Measurements from ENCODE around the gene CARD11.

Gene CARD11

GRCh38 chr7:3043544-3044371 is at the start of gene CARD11:
Gene CARD11 (minus strand): TSS chr7:3043867. CDS start chr7:2958506, 85,361 bp downstream.
- in situ Hi-C loops (cut with HindIII; ENCODE audit: low sequenced_read_pairs): no loop called here

GRCh38 chr7:3092468-3092867 is 48.8 kb upstream of the CARD11 start:
- in situ Hi-C loops (cut with HindIII; ENCODE audit: low sequenced_read_pairs): no loop called here

- in situ Hi-C loops (cut with HindIII; ENCODE audit: low sequenced_read_pairs): no loop called here
These were observed 48.0 kb upstream of the CARD11 start for GRCh38 chr7:3091631-3092030.

- in situ Hi-C loops (cut with HindIII; ENCODE audit: low sequenced_read_pairs): no loop called here
These were observed 45.8 kb upstream of the CARD11 start for GRCh38 chr7:3089493-3089892.

GRCh38 chr7:3087243-3087755 is 43.6 kb upstream of the CARD11 start:
- in situ Hi-C loops (cut with HindIII; ENCODE audit: low sequenced_read_pairs): no loop called here

- in situ Hi-C loops (cut with HindIII; ENCODE audit: low sequenced_read_pairs): no loop called here
These were observed 39.7 kb upstream of the CARD11 start for GRCh38 chr7:3083350-3083749.

GRCh38 chr7:3082831-3083230 is 39.2 kb upstream of the CARD11 start:
- in situ Hi-C loops (cut with HindIII; ENCODE audit: low sequenced_read_pairs): no loop called here

GRCh38 chr7:3082386-3082785 is 38.7 kb upstream of the CARD11 start:
- in situ Hi-C loops (cut with HindIII; ENCODE audit: low sequenced_read_pairs): no loop called here

- in situ Hi-C loops (cut with HindIII; ENCODE audit: low sequenced_read_pairs): no loop called here
These were observed 36.4 kb upstream of the CARD11 start for GRCh38 chr7:3080106-3080505.

- in situ Hi-C loops (cut with HindIII; ENCODE audit: low sequenced_read_pairs): no loop called here
These were observed 34.8 kb upstream of the CARD11 start for GRCh38 chr7:3078514-3078913.

- in situ Hi-C loops (cut with HindIII; ENCODE audit: low sequenced_read_pairs): no loop called here
These were observed 33.0 kb upstream of the CARD11 start for GRCh38 chr7:3076700-3077099.

GRCh38 chr7:3076163-3076562 is 32.5 kb upstream of the CARD11 start:
- in situ Hi-C loops (cut with HindIII; ENCODE audit: low sequenced_read_pairs): no loop called here

GRCh38 chr7:3075441-3075840 is 31.8 kb upstream of the CARD11 start:
- in situ Hi-C loops (cut with HindIII; ENCODE audit: low sequenced_read_pairs): no loop called here

- in situ Hi-C loops (cut with HindIII; ENCODE audit: low sequenced_read_pairs): no loop called here
These were observed 30.8 kb upstream of the CARD11 start for GRCh38 chr7:3074459-3074821.

- in situ Hi-C loops (cut with HindIII; ENCODE audit: low sequenced_read_pairs): no loop called here
These were observed 30.2 kb upstream of the CARD11 start for GRCh38 chr7:3073763-3074458.

- in situ Hi-C loops (cut with HindIII; ENCODE audit: low sequenced_read_pairs): no loop called here
These were observed 27.2 kb upstream of the CARD11 start for GRCh38 chr7:3070908-3071307.

GRCh38 chr7:3069771-3070449 is 26.2 kb upstream of the CARD11 start:
- in situ Hi-C loops (cut with HindIII; ENCODE audit: low sequenced_read_pairs): no loop called here

- in situ Hi-C loops (cut with HindIII; ENCODE audit: low sequenced_read_pairs): no loop called here
These were observed 24.9 kb upstream of the CARD11 start for GRCh38 chr7:3068530-3068929.

- in situ Hi-C loops (cut with HindIII; ENCODE audit: low sequenced_read_pairs): no loop called here
These were observed 24.1 kb upstream of the CARD11 start for GRCh38 chr7:3067606-3068380.

GRCh38 chr7:3067193-3067592 is 23.5 kb upstream of the CARD11 start:
- in situ Hi-C loops (cut with HindIII; ENCODE audit: low sequenced_read_pairs): no loop called here

GRCh38 chr7:3066506-3066905 is 22.8 kb upstream of the CARD11 start:
- in situ Hi-C loops (cut with HindIII; ENCODE audit: low sequenced_read_pairs): no loop called here

All from DLD1 (cell line).